T follicular helper cell (primary cell): Measurements from ENCODE around the gene DAAM1.

ENCODE experiments used
- DNase-seq: peaks from one replicate; pipeline ENCODE4 v3.0.0-alpha.2; 2020; ENCODE audit warnings: low read depth

The DAAM1 gene

DNA sequence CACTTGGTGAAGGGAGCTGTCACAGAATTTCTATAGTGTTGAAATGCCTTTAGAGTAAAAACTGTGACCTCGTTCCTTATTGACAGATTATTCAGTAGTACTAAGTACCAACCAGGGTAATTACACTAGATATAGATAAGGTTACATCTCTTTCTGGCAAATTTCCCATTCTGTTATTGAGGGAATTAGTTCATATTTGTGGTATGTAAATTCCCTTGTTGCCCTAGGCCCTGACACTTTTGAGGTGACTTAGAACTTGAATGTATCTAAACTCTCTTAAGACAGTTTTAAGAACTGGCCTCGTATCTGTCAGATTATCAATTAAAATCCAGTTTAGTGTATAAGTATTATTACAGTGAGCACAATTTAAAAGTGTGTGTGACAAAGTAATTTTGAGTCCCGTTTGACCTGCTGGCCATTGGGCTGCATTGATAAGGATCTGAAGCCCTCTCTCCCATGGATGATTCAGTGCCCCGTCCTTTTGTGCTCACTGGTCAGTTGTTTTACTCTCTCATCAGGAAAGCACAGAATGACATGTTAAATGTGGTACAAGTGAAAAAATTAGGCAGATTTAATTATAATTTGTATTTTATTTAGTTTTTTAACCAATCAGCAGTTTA, 153.5 kb downstream of the DAAM1 start:
- no peak for DNase-seq

DNA sequence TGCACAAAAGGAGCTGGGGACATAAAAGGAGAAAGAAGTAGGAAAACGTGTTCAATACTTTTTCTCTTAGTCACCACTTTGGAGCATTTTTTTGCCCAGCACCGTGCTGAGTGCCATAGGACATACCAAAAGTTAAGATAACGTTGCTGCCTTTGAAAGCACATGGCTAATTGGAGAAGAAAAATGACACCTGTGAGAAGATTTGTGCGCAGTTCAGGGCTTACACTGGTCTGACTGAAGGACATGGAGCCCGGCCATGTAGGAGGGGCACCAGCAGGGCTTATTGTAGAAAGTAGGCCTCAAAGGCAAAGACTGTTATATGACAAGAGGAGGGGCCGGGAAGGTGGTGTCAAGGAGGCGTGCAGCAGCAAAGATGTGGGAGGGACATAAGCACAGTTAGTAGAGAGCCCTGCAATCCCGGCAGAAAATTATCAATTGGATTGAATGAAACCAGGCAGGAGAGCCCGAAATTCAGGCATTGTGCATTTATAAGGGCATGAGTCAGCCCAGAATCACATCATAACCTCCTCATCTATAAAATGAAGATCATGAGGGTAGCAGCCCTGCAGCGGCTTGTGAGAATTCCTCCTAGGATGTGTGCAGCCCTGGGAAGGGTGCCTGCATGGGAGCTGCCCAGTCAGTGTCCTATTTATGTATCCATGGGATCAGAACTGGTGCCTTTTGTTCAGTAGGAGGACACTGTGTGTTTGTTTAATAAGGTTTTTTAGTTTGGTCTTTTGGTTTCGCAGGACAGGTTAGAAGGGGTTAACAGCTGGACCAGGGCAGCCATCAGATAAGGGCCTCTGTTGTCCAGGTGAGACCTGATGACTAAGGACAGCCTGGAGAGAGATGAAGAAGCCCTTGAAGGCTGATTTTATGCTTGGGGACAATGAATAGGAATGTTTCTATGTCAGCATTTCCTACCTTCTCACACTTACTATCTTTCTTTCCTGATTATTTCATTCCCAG, 154.3 kb downstream of the DAAM1 start:
- DNase-seq = no peak

DNA sequence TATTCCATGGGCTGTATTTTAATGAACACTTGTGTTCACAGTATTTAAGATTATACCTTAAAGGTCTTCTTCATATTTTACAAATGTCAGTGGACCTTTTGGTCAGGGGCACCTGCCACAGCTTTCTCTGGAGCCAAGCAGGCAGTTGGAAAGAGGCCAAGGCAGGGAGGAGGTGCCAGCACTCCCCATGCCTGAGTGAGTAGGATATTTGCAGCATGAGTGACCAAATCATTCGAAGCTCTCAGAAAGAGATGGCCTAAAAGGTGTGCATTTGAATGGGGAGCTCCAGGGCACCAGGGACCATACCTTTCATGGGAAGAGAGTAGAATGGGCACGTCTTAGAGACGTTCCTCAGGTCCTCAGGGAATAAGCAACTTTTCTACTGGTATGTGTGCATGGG, 155.1 kb downstream of the DAAM1 start:
- no peak for DNase-seq

DNA sequence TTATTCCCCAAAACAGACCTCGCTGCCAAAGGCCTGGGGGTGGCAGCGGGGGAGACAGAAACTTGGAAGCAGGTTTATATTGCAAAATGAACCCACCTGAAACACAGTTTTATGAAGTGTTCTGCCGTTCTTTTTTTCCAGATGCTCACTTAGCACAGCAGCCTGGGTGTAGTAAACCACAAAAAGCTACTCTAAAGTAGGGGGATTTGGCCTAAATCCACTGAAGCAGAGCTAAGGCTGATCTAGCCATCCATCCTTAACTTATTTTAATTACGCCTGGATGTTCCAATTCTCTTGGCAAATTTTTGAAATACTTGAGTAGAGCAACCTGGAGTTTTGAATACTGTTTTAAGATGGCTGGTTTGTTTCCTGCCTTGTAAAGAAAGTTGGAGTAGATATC, 155.5 kb downstream of the DAAM1 start:
- no peak for DNase-seq

DNA sequence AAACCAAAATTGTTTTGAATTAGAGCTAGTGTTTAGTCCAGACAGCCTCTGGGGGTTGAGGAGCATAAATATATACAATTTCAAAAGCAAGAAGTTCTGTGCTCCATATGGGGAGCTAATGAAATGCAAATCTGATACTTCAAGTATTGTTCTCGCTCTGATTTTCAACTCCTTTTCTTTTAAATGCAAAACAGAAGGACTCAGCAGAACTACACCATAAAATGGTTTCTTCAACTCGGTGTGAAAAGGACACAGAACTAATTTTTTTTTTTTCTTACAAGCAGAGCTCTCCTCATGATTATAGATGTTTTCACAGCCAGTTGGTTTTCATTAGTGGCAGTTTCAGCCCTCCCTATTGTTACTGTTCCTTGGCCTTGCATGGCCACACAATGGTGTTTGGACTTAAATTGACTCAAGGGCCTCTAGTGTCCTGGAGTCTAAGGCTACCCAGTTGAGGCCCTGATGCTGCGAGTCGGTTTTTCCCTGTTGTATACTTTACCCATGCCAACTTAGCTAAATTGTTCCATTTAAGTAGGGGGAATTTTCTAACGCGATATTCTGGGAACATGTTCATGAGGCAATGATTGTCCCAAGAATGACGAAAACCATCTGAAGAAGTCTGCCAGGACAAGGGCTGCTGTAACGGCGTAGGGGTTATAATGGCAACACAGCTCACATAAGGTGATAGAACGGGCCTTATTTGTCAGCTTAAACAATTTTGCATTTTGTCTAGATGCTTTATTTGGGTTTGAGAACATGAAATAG, 156.4 kb downstream of the DAAM1 start:
- no peak for DNase-seq

DNA sequence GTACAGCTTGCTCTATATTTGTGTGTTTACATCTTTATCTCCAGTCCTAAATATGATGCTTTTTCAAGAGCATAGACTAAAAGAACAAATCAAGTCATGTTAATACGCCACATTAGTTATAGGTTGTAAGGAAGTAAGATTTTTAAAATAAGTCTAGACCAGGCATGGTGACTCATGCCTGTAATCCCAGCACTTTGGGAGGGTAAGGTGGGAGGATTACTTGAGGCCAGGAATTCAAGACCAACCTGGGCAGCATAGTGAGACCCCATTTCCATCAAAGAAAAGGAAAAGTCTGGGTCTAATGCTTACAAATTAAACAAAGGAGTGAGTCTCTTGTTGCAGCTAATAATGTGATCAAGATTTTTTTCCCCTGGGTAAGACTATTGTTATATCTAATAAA, 157.9 kb downstream of the DAAM1 start:
- no peak for DNase-seq

DNA sequence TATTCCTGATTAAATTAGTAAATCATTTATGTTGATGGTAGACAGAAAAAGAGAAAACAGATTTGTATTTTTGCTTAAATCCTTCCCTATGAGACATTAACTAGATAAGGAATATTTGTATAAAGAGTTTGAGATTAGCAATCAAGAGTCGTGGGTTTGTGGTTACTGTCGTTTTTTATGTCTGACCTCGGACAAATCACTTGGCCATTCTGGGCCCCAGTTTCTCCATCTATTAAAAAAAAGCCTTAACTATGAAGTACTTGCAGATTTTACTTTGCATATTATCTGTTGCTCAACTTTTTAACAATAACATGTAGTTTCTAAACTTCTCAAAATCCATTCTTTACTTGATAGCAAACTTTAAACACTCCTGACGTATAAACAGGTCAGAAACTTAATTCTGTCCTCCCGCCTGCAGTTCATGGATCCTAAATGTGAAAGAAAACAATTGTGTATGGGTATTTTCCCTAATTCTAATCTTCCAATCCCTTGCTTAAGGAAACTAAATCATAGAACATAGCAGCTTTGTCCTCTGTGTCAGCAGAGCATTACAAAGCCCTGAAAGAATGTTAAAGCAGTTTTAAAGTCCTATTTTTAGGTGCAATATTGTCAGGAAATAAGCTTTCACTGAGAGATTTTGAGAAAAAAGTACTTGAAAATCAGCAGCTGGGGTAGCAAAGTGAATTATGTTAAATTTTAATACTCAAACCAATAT, 158.5 kb downstream of the DAAM1 start:
- DNase-seq = no peak

DNA sequence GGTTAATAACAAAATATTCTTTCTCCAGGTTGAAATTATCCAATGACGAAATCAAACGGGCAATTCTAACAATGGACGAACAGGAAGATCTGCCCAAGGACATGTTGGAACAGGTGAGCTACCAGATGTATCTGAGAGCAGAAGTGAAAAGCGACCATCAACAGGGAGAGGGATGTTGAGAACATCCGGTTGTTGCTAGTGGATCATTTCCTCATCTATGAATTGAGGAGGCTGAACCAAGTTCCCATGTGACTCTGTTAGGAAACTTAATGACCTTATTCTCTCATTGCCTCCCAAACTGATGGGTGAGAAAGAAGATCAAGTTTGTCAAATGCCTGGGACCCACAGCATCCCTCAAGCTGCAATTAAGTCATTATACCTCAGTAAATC, 159.0 kb downstream of the DAAM1 start:
- DNase-seq = no peak

DNA sequence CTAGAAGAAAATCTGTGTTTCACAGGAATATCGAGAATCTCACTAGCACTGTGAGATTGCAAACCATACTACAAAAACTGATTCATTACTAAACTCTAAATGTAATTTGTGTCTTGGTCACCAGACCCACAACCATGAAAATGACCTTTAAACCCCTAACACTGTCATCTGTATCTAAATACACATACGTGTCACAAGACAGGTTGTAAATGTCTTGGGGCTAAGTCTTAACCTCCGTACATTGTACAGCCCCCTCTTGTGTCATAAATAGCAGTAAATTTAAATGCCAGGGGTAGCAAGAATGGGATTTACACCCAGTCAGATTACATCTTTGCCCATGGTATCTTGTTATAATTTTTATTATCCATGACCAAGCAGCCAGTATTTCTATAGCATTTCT, 159.4 kb downstream of the DAAM1 start:
- no peak for DNase-seq

DNA sequence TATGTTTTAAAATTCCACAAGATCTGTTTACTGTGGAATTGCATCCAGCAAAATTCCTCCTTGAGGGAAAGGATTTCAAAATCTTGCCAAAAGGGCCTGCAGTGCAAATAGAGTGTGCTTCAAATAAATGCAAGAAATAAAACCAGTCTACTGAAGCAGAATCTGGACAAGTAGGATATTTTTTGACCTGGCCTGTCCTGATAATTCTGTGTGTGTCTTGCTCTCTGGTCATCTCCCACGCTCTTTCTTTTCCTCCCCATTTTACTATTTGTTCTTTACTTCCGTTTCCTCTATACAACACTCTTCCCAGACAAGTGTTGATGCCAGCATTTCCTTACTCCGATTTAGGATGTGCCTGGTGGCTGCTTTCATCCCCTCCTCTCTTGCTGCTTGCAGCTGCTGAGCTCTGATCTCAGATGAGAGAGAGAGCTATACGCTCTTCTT, 160.8 kb downstream of the DAAM1 start:
- DNase-seq = no peak

DNA sequence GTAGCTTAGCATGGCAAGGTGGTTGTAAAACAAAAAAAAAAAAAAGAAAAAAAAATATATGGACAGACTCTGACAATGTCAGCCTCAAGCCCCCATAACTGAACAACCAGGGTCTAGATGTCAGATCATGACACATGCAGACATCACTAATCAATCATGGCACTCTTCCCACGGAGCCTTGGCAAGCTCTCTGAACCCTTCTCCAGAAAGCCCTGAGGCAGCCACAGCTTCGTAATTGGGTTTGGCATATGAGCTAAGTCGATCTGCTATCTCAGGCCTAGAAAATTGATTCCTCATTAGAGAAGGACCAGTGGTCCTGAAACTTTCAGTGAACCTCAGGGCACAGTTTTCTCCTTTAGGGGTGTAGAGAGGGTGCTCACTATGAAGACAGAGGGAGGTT, 164.5 kb downstream of the DAAM1 start:
- no peak for DNase-seq

DNA sequence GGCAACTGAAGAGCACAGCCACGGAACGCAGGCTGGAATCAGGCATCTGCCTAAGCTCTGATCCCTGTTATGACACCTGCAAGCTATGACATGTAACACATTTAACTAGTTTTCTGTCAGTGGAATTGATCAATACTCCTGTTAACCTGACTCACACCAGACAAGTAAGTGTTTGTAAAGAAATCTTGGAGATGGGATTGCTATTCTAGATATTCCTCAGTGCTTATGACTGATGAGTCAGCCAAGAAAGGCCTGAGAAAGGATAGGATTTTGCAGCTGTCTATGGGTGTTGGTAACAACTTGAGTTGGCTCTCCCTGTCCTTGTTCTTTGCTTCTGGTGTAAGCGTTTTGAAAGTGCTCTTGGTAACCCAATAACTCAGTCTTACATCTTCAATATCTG, 166.2 kb downstream of the DAAM1 start:
- no peak for DNase-seq

DNA sequence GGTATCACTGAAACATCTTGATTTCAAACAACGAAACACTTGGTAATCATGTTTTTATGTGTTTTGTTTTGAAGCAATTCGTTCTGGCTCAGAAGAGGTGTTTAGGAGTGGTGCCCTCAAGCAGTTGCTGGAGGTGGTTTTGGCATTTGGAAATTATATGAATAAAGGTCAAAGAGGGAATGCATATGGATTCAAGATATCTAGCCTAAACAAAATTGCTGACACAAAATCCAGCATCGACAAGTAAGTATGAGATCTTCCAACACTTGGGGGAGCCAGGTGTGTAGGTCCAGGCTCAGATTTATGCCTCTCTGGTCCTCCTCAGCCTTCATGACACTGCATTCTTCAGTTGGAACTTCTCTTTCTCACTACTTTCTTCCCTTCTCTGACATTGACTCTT, 166.6 kb downstream of the DAAM1 start:
- no peak for DNase-seq

DNA sequence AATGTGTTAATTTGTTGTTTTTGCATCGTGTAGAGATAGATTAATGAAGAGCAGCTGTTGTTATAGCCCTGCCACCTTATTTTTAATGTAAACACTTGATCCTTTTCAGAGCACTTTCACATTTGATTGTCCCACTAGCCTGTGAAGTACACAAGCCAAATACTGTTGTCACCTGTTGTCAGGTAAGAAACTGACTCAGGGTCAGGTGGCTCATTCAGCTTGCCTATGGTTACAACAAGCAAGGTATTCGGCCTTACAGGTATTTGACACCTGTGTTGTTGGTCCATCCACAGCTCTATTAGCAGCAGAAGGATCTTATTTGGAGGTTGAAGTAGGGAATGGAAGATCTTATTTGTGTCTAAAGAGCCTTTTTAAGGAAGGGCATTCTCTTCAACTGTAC, 167.8 kb downstream of the DAAM1 start:
- no peak for DNase-seq

DNA sequence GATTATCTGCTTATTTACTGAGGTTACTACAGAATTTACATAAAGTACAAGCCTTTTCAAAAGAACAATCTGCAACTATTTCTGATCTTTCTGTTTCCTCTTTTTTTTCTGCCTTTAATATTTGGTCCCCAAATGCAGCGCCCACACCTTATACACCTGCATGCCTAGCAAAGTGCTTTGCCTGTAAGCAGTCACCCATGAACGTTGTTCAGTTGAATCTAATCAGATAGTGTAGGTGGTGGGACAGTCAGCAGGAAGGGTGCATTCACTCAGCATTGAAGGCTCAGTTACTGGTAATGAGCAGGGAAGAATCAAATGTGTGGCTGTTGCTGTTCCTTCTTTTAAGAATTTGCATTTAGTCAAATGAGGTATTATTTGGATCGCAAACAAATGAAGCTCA, 168.3 kb downstream of the DAAM1 start:
- no peak for DNase-seq

DNA sequence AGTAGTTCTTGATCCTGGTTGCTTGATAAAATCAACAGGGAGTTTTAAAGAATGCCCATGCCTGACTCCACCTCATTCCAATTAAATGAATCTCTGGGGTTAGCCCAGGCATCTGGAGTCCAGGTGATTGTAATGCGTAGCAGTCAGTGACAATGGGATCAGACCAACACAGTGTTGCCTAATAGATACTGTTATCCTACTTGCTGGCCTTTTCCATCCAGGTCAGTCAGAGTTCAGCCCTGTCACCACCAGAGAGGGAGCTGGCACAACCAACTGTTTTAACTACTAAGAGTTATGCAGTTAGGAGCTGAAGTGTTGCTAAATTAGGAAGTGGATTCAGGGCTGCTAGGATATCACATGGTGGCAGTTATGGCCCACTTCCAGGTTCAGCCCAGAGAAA, 169.6 kb downstream of the DAAM1 start:
- DNase-seq = no peak

DNA sequence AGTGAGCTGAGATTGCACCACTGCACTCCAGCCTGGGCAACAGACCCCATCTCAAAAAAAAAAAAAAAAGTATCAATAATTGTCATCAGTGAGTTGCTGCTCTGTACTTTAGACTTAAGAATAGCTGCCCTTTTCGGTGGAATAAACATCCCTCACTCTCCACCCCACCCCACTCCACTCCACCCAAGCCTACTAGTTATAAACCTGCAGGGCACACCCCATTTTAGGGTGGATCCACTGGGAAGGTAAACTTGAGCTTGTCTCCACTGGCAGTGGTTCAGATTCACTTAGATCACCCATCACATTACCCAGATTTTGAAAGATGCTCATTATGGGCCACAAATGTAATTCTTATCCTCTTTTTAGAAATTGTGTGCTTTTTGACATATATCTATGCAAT, 170.3 kb downstream of the DAAM1 start:
- no peak for DNase-seq

DNA sequence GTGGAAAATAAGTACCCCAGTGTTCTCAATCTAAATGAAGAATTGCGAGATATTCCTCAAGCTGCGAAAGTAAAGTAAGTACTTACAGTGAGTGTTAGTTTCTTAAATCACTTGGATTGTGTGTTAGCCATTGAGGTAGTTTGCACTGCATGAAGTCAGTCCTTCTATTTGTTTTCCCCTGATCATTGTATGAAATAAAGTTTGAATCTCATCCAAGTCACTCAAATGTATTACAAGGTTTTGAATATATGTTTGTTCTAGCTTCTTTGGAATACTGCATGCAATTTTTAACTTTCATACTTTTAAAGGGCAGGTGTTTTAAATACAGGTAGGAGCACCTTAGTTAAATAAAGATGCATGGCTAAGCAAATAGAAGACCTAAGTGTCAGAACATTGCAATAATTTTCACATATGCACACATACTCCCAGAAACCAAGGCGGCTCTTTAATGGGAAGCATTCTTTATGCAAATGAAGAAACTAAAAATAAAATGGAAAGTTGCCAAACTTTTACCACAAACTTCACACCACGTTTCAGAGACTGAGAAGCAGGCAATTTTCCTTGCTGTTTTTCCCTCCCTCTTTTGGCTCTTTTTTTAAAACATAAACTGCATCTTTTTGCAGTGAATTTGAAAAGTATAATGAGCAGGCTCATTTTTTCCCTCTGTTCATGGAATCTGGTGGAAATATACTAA, 171.1 kb downstream of the DAAM1 start:
- DNase-seq = no peak

DNA sequence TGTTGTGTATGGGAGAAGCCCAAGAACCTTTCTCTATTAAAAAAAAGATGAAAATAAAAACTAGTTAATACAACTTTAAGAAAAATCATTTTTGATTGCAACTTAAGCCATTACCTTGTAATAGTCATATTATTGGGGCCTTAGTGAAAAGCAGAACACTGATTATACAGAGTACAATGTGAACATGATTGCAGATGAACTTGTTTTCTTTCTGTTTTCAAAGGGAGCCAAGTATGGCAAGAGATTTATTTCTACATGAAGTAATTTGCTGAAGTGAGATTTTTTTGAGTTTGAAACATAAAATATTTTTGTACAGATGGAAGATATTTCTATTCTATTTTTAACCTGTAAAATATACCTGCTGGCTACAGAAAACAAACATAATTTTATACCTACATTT, 171.8 kb downstream of the DAAM1 start:
- no peak for DNase-seq

DNA sequence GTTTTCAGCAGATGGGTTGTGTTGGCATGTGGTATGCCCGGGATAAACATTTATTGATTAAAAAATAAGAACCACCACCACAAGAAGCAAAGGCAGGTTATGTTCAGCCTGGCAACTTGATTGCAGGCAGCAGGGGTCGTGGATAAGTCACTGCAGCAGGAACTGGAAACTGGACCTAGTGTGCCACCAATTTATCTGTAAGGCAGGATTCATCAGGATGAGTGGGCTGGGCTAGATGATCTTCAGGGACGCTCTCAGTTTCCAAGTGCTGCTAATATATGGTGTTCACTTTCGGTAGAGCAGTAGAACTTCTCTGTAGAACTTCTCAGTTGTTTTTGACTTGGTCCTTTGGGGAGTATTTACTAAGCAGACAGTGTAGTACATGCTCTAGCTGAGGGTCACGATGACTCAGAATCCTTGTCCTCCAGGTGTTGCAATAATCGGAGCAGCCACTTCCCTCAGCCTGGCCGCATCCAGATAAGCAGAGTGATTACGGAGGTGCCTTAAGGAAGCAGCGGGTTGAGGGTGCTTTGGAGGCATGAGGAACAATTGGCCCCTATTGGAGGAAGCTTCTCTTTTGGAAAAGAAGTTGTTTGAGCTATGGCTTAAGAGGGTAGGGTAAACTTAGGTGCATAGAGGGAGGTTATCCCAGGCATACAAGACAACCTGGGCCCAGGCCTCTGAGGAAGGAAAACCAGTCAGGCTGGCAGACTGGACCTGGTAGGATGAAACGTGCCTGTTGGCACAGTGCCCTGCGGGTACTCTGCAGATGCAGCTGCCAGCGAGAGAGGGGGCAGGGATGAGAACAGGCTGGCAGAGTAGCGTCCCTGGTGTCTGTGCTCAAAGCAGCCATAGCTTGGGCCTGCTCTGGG, 172.7 kb downstream of the DAAM1 start:
- no peak for DNase-seq

DNA sequence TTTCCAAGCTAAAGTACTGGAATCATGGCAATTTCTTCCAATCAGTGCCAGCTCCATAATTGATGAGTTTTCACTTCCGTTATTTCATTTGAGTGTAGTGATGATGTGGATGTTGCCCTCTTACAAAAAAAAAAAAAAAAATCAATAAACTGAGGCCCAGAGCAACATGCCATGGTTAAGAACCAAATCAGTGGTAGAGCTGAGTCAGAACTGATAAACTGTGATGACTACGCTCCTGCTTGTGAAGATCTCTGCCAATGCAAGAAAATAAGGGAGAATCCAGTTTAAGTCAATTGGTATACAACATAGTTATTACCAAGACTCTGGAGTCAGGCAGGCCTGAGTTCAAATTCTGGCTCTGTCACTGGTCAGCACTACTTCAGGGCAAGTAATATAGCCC, 174.0 kb downstream of the DAAM1 start:
- no peak for DNase-seq
